ENCODE results near the gene MED10.

MED10 gene, protein sequence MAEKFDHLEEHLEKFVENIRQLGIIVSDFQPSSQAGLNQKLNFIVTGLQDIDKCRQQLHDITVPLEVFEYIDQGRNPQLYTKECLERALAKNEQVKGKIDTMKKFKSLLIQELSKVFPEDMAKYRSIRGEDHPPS
- total RNA-seq = 10.5 to 22.3 (median 13.9) reads per million in 17 experiments

DNA sequence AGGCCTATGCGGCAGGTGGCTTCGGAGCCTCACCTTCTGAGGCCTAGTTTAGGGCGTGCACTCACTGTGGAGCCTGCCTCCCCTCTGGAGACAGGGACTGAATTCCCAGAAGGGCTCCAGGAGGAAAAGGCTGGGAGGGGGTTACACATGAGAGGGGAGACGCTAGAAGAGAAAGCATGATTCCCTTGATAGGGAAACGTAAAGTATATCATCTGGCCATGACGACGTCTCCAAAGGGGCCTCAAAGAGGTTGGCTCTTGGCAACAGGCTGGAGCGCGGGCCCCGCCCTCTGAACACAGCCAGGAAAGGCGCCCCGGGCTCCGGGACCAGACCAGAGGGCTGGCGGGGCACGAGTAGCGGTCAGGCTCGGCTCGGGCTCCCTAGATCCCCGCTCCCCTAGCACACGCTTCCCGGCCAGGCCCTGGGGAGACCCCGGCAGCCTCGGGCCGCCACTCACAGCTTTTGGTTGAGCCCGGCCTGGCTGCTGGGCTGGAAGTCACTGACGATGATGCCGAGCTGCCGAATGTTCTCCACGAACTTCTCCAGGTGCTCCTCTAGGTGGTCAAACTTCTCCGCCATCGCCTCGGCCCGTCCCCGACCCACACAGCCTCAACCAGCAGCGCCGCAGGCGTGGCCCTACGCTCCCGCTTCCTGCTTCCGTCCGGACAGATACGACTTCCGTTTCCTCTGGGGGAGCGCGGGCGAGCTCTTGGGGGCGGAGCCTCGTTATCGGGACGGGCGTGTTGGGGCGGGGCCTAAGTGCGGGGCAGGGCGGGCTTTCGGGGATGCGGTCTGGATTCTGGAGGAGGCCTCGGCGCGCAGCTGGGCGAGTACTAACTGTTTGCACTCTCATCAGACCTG lies at the start of gene MED10:
TSS of gene MED10 (minus strand) at position 643 of the 861 bp plus-strand sequence. CDS start at position 579, 64 bp downstream.
- DNase-seq = peak; percentile 93 to 97 (median 96)

DNA sequence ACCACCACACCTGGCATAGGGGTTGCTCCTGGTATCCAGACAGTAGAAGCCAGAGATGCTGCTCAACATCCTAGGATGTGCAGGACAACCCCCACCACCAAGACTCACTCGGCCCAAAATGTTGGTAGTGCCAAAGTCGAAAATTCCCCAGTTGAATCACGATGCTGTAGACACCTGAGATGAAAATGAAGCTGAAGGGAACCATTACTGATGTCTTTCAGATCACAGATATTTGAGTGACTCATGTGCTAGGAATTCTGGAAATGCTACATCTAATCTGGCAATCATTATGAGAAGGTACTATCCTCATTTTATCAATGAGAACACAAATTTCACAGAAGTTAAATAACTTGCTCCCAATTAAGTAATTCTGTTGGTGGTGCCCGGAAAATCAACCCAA lies 49.3 kb upstream of the MED10 start:
- no peak for DNase-seq

DNA sequence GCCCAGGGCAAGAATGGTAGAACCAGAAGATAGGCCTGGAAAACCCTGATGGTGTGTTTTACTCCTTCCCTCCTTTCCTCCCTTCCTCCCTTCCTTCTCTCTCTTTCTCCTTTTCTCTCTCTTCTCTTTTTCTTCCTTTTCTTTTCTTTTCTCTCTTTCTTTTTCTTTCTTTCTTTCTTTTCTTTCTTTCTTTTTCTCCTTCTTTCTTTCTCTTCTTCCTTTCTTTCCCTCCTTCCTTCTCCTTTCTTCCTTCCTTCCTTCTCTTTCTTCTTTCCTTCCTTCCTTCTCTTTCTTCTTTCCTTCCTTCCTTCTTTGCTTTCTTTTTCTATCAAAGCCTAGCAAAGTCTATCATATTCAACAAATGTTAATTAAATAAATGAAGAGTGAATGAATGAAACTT lies 46.4 kb upstream of the MED10 start:
- DNase-seq = no peak

DNA sequence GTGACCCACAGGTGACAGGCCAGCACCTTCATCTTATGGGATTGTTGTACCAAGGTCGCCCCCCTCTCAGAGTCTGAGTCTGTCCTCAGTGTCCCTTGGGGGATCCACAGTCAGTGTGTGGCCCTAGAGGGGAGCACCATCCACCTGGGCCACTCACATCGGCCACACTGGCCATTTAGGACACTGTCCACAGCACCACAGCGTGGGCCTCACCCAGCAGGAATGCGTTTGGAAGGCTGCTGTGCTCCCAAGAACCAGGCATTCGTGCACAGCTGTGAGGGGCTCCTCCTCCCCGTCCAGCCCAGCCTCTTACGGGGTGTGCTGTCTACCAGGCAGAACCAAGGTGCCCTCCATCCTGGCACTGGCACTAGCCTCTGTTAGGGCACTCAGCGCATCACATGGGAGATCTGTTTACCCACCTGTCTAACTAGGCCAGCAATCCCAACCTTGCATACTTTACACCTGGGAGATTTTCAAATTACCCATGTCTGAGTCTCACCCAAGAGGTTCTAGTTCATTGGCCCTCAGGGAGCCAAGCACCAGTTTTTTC lies 45.8 kb upstream of the MED10 start:
- no peak for DNase-seq

DNA sequence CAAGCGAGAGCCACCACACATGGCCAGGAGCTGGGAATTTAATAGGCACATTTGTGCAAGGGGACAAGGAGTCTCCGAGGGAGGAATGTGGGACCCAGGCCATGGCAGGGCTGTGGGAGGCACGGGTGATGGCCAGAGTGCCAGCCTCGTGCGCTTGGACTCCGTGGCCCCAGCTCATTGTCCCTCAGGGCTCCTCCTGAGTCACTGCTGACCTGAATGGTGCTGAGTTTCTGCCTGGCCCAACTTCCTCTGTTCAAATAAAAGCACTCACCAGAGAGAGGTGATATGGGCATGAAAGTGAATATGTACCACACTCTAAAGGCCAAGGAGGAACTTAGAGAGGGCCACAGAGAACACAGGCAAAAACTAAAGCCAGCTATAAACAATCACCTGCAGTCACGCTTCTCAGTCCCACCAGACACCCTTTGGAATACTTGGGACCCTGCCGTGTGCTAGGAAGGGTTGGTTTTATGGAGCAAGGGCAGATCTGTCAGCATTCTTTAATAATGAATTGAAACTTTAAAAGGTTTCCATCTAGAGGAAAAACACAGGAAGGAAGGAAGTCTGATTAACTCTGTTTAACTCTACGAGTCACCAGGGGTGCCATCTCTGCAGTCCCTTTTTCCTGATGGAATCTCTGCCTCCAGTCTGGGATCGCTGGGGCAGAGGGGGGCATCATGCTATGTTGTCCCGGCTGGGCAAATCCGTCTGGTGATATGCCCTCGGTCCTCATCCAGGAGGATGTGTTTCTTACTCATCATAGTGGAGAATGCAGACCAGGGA lies 45.2 kb upstream of the MED10 start:
- DNase-seq = no peak

DNA sequence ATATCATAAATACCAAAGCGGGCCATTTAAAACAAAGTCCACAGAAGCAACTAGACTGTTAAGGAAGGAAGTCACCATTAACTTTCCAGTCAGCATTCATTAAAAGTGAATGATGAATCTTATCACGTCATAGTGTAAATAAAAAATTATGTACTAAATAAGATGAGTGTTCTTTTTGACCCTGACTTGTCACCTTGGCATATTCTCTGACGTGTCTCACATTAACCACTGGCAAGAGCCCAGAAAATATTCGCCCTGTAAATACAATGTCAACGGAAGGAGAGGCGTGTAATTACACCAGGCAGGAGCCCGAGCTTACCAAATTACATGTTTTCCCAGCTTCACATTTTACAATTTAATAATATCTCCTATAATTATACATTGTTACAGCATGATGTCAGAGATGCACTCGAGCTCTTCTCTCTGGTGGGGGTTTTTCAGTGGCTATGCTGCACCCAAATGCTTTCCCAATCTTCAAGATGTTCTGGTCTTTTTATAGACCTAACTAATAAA lies 41.0 kb upstream of the MED10 start:
- no peak for DNase-seq

DNA sequence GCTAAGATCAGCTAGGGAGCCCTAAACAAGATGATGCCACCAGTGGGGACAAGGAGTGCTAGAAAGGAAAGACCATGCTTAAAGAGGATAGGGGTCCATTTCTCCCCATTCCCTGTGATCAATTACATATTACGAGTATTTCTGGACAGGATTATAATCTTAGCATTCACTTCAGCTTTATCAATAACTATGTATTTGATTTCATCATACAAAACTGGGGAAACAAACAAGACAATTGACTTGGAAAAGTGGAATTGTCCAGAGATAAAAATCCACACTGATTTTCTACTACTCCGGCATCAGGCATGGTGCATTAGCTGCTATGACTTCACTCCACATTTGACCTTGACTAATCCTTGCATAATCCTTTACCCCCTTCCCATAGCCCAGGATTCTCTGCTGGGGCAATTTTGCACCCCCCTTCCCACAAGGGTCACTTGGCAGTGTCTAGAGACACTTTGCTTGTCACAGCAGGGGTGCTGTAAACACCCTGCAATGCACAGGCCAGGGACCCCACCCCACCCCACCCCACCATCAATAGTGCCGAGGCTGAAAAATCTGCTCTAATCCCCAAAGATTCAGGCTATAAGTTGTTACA lies 40.4 kb upstream of the MED10 start:
- no peak for DNase-seq

DNA sequence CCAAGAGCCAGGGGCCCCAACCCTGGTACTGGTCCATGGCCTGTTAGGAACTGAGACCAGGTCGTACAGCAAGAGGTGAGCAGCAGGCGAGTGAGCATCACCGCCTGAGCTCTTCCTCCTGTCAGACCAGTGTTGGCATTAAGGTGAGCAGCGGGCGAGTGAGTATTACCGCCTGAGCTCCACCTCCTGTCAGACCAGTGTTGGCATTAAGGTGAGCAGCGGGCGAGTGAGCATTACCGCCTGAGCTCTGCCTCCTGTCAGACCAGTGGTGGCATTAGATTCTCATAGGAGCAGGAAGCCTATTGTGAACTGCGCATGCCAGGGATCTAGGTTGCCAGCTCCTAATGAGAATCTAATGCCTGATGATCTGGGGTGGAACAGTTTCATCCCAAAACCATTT lies 39.3 kb upstream of the MED10 start:
- DNase-seq = no peak

DNA sequence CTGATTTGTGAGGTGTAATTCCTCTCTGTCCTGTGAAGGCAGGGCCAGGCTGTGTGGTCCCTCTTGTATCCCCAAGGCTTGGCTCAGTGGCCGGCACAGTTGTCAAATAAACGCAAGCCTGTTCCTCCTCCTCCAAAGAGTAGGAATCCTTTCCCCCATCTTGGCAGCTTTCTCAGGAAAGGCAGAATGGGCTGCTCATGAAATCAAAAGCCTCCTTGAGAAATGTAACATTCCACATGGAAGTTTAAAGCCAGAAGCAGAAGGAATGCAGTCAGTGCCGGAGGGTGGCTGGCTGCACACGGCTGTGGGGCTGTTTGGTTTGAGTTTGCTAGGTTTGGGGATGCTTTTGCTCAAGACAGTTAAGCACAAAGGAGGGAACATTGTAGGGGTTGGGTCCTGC lies 34.5 kb upstream of the MED10 start:
- no peak for DNase-seq

DNA sequence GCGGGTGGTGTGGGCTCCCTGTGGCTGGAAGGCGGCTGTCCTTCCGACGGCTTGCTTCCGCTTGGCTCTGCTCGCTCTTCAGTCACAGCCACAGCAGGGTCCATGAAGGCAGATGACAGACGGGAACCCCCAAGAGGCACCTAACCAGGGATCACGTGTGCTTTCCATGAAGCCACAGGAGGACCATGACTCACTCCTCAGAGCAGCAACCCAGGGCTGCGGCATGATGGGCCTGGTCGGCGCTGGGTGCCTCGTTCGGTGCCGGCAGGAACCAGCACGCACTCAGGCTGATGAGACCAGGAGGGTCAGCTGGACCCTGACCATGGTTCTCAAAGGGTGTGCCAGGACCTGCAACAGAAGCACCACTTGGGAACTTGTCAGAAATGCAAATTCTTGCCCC lies 32.8 kb upstream of the MED10 start:
- DNase-seq = no peak

DNA sequence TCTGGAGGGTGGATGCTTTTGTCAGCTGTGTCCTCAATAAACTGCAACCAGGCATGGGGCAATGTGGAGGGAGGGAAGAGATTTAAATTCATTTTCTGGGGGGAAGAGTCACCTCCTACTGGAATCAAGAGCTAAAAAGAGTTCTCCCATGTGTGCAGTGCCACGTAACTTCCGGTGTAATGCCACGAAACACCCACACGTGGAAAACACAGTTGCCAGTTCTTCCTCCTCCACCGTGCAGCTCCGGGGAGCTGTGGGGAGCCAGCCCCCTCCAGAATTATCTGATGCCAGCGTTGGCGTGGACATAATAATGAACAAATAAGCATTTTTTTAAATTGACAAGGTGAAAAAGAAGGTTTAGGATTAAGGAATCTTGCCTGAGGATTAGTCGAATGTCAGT lies 32.1 kb upstream of the MED10 start:
- DNase-seq = no peak

DNA sequence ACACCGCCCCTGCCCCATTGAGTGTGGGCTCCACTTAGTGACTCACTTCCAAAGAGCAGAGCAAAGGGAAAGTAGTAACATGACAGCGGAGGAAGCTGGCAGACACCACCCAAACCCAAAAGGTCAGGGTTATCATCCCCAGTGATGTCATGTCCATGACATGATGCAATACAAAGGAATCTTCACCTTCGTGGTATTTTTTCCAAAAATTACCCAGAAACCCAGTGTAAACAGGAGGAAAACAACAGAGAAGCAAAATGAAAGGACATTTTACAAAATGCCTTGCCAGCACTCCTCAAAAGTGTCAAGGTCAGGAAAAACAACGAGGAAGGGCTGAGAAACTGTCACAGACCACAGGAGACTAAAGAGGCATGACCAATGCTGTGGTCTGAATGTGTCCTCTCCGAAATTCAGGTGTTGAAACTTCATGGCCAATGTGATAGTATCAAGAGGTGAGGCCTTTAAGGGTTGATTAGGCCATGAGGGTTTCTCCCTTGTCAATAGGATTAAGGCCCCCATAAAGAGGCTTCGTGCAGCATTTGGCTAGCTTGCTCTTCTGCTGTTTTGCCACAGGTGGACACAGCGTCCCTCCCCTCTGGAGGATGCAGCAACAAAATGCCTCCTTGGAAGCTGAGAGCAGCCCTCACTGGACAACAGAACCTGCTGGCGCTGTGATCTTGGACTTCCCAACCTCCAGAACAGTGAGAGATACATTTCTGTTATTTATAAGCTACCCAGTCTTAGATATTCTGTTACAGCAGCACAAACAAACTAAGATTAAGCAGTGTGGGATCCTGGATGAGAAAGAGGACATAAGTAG lies 30.5 kb upstream of the MED10 start:
- DNase-seq = peak in 1 of 4 experiments; percentile 1

DNA sequence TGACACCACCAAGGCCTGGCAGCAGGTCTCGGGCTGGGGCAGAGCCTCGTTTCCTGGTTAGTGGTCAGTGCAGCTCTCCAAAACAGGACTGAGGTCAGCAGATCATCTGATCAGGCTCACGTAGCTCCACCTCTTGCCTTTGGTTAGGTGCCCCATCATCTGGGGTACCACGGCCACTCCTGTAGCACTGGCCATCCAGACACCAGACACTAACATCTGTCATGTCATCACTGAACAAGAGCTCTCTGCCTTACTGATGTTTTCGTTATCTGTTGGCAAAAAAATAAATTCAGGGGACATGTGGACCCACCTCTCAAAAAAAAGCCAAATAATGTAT lies 29.9 kb upstream of the MED10 start:
- no peak for DNase-seq

DNA sequence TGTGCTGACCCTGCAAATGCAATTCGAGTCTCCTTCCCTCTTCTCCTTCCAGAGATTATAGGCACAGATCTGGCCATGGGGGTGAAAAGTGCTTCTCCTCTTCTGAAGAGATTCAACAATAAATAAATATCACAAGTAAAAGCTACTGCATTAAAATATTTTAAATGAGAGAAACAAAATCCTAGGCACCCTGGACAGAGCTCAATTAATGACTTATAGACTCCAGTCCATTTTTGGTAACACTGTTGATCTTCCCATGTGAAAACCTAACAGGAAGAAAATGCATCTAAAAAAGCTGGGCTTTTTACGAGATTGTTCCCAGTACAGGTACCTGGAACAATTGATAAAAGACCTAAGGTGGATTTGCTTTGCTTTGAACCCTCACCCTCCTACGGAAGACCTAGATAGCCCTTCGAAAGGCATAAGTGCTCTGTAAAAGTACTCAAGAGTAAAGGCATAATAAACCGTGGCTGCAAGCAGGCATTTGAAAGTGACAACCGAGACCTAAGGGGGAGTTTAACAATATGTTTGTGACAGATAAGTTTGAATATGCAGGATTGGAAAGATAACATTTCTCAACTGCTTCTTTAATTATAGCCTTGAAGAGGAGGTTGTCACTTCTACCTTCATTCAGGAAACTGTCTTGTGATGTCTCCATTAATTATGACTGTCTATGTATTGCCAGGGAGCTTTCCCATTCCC lies 29.4 kb upstream of the MED10 start:
- DNase-seq = no peak

DNA sequence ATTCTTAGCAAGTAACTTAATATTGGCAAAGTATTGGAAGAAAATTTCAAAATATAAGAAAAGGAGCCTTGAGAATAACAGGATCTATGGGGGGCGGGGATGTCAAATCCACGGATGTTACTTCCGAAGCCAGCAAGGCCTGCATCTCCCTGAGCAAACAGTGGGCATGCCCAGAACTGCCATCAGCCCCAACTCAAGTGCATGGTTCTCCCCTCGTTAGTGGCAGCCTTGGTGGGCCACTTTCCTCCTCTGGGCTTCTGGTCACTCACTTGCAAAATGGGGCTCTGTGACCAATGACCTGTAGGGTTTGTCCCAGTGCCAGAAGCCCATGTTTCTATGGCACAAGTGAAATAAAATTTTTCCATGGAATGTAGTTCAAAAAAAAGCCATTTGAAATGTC lies 27.2 kb upstream of the MED10 start:
- no peak for DNase-seq

DNA sequence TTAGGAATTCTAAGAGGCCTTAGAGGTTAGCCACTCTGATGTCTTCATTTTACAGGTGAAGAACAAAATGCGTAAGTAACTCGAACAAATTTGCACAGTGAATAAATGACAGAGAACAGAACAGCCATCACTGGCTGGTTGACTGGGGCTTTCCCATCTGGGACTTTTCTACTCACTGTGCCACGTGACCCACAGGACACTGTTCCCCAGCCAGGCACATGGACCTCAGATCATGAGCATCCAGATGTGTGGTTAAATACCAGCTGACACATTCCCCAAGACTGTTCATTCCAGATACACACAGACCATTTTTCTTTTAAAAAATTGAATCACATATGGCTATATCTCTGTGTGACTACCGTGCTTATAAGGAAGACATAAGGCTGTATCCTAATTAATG lies 25.8 kb upstream of the MED10 start:
- DNase-seq = no peak

DNA sequence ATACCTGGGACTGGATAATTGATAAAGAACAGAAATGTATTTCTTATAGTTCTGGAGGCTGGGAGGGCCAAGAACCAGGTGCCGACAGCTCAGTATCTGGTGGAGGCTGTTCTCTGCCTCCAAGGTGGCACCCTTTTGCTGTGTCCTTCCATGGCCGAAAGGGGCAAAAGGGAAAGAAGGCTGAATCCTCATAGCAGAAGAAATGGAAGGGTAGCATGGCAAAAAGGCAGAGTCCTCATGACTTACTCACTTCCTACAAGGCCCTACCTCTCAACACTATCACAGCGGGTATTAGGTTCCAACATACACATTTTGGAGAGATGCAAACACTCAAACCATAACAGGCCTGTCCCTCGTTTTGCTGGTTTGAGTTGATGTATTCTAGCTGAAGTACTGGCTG lies 25.1 kb upstream of the MED10 start:
- no peak for DNase-seq

DNA sequence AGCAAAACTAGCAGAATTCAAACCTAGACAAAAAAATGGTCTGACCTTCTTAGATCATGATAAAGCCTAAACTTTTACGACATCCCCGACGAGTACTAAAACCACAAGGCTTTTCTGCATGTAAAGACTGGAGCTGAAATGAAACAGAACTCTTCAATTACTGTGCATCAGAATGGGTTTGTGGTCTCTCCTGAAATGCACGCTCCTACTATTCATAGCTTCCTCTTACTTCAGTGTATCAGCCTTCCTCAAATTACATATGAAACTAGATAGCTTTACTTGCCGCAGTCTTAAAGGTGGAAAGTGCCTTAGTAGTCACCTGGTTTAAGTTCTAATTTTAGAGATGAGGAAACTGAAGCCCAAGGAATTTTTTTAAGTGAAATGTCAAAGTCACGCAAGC lies 24.6 kb upstream of the MED10 start:
- DNase-seq = no peak

DNA sequence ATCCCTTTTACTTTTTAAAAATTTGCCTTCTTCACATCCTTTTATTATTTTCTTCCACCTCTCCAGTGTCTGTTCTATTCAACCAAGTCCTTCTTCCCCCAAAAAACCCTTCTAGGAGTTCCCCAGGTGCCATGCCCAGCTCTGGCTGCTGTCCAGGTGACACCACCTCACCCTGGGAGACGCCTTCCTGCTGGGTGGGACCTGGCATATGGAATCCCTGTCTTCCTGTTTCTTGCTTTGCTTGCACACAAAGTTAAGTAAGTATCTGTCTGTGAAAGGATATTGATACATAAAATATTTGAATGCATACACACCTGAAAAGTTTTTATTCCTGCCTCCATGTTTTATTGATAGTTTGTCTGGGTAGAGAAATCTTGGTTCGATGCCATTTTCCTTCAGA lies 23.1 kb upstream of the MED10 start:
- no peak for DNase-seq

DNA sequence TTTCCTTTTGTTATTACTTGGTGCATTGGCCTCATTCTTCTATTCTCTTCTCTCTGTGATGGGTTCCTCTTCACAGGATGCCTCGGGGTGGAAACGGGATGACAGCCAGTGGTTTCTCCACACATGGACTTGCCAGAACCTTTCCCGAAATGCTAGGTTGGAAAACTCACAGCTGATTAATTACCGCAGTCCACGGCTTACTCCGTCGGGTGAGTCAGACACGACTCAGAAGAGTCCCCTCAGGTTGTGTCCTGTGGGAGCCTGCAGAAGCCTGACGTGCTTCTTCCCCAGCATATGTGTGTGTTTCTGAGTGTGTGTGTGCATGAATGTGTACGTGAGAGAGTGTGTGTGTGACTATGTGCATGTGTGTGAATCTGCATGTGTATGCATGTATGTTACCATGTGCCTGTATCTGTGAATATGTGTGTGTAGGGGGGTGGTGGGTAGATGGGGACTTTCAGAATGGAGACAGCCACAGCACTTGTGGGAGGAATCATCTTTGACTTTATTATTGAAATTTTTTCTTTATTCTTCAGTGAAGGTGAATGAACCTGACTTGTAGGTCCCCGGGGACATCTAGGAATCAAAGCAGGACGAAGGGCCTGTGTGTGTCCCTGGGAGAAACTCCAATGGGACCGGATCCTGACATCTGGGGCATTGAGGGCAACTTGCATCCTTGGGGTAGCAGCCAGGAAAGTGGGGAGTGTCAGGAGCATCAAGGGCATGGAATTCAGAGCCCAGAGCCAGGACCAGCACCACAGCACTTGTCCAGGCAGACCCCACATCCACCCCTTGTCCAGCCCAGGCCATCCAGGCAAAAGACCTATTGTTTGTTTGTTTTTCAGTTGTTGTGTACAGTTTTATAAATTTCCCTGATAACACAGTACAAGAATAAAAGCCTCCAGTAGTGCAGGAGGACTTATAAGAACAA lies 21.9 kb upstream of the MED10 start:
- DNase-seq = no peak

Measured in suppressor macrophage (primary cell).